Panc1 (cell line): Measurements from ENCODE around the gene THRAP3. TPM values are rescaled to one million over a fixed set of nuclear protein-coding genes. Genes with fewer than 3 reads are reported as not detected.

ENCODE experiments used
- ATAC-seq: fragments of 200-7000 bp; cut with Tn5 transposase; 2 replicates; pipeline ENCODE4 v1.9.1; 2020; ENCODE audit warnings: mild to moderate bottlenecking, moderate library complexity
- BruUV-seq: library from RNA; stranded (reverse); fragments of 400-500 nt; replicated peaks from 2 replicates; lab custom pipeline; 2021; lab: Mats Ljungman, UMichigan
- CTCF ChIA-PET: fragments of 300-600 bp; sonication (Branson Sonifier 250); formaldehyde crosslinking; loops from one replicate; lab custom pipeline; 2022; ENCODE audit warnings: antibody characterized with exemption; lab: Charles Lee
- POLR2A ChIA-PET: fragments of 300-600 bp; sonication (Branson Sonifier 250); formaldehyde crosslinking; loops from one replicate; lab custom pipeline; 2022; ENCODE audit warnings: antibody characterized with exemption; lab: Charles Lee
- DNase-seq: peaks from one replicate; pipeline ENCODE4 v3.0.0-alpha.2; 2010; ENCODE audit warnings: low read depth, low spot score
- H3K27ac ChIP-seq: 2 replicates; pipeline ENCODE4 v1.5.1; 2011; ENCODE audit warnings: mild to moderate bottlenecking, low read length, inconsistent platforms
- H3K27me3 ChIP-seq: fragments of 200-500 bp; sonication (Bioruptor generic); 2 replicates; pipeline ENCODE4 v1.6.0; 2014; ENCODE audit warnings: low read length, inconsistent platforms; ENCODE audit not compliant: control insufficient read depth, insufficient read depth
- H3K36me3 ChIP-seq: fragments of 200-500 bp; sonication (Bioruptor generic); 2 replicates; pipeline ENCODE4 v1.5.1; 2014; ENCODE audit warnings: inconsistent platforms, mild to moderate bottlenecking, low read length, moderate library complexity; ENCODE audit not compliant: control insufficient read depth, insufficient read depth
- H3K4me1 ChIP-seq: 2 replicates; pipeline ENCODE4 v1.5.1; 2011; ENCODE audit warnings: inconsistent platforms, mild to moderate bottlenecking, low read length, moderate library complexity; ENCODE audit not compliant: control insufficient read depth, insufficient read depth
- H3K4me3 ChIP-seq, 2 experiments: 2 replicates each; pipeline ENCODE4 v1.5.1; 2011 to 2012; ENCODE audit warnings: low read depth in 2 of 2, low read length in 2 of 2, mild to moderate bottlenecking in 2 of 2, inconsistent platforms in 1 of 2, moderate library complexity in 1 of 2
- H3K9me3 ChIP-seq: fragments of 200-500 bp; sonication (Bioruptor generic); 2 replicates; pipeline ENCODE4 v1.5.1; 2014; ENCODE audit warnings: low read depth, mild to moderate bottlenecking, inconsistent platforms, low read length, moderate library complexity; ENCODE audit not compliant: control insufficient read depth, insufficient read depth
- CTCF ChIP-seq: fragments of 450-650 bp; IDR thresholded peaks from 2 replicates; pipeline ENCODE4 v1.5.1; 2017; ENCODE audit warnings: mild to moderate bottlenecking
- POLR2AphosphoS5 ChIP-seq: IDR thresholded peaks from 2 replicates; pipeline ENCODE4 v1.6.1; 2012; ENCODE audit warnings: mild to moderate bottlenecking, low read depth, low read length, moderate library complexity
- SIN3A ChIP-seq: IDR thresholded peaks from 2 replicates; pipeline ENCODE4 v1.6.1; 2012; ENCODE audit warnings: low read depth, mild to moderate bottlenecking, low read length, moderate library complexity, borderline replicate concordance; ENCODE audit not compliant: insufficient read depth
- TCF7L2 ChIP-seq: IDR thresholded peaks from 2 replicates; pipeline ENCODE4 v1.6.1; 2011; ENCODE audit warnings: mild to moderate bottlenecking, low read depth, low read length, inconsistent platforms
- in situ Hi-C: cut with HindIII; loops from 2 replicates; pipeline ENCODE4 v1.10.0; 2016; ENCODE audit warnings: low sequenced_read_pairs, low pct_unique_long_range_greater_than_20kb
- intact Hi-C: fragments of 100-400 bp; cut with micrococcal nuclease; formaldehyde crosslinking; loops from one replicate; pipeline ENCODE4 v1.10.0; 2022; ENCODE audit not compliant: unreplicated experiment
- total RNA-seq: library from RNA; stranded (reverse); gene quantifications from one replicate; pipeline ENCODE4 v1.2.1, GENCODE V29; 2021; ENCODE audit not compliant: unreplicated experiment
- TF ChIP-seq, protein P1 (sequence below), 2 experiments: IDR thresholded peaks; 2 replicates each; pipeline ENCODE4 v1.6.1; 2011 to 2012; ENCODE audit warnings: low read depth in 2 of 2, control low read depth in 1 of 2, low read length in 1 of 2, mild to moderate bottlenecking in 1 of 2, moderate library complexity in 1 of 2; ENCODE audit not compliant: insufficient read depth in 1 of 2

The THRAP3 gene
- total RNA-seq, 1 experiment from 2014 or later: 114 TPM

DNA sequence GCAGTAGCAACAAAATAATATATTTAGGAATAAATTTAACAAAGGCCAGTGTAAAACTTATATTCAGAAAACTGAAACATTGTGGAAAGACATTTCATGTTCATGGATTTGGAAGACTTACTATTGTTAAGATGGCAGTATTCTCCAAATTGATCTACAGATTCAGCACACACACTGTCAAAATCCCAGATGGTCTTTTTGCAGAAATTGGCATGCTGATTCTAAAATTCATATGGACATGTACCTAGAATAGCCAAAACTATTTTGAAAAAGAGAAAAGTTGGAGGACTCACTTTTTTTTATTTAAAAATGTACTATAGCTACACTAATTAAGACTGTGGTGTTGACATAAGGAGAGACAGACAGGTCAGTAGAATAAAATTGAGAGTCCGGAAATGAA lies 50.0 kb downstream of the THRAP3 start:
- no peaks in the 10 kb centered on the region for H3K9me3 ChIP-seq
- ChIA-PET POLR2A (interaction anchor here (0.6 kb wide), 2 partner anchors 14 to 47 kb away, joined by 3 to 19 read pairs; no protein-coding TSS in a partner anchor), CTCF (no interaction called here)
- intact Hi-C loops (no loop called here), in situ Hi-C loops (no loop called here)
- H3K36me3 ChIP-seq: peaks cover 5% of the 10 kb centered on the region; the same call in 1 of the 2 replicates
- BruUV-seq: TSS peak; percentile 52
- no peak overlapping the region for H3K4me3 ChIP-seq
- DNase-seq (no peak), ATAC-seq (no peak)
- no peaks in the 10 kb centered on the region for H3K27me3 ChIP-seq
- TF ChIP-seq, protein P1, sequence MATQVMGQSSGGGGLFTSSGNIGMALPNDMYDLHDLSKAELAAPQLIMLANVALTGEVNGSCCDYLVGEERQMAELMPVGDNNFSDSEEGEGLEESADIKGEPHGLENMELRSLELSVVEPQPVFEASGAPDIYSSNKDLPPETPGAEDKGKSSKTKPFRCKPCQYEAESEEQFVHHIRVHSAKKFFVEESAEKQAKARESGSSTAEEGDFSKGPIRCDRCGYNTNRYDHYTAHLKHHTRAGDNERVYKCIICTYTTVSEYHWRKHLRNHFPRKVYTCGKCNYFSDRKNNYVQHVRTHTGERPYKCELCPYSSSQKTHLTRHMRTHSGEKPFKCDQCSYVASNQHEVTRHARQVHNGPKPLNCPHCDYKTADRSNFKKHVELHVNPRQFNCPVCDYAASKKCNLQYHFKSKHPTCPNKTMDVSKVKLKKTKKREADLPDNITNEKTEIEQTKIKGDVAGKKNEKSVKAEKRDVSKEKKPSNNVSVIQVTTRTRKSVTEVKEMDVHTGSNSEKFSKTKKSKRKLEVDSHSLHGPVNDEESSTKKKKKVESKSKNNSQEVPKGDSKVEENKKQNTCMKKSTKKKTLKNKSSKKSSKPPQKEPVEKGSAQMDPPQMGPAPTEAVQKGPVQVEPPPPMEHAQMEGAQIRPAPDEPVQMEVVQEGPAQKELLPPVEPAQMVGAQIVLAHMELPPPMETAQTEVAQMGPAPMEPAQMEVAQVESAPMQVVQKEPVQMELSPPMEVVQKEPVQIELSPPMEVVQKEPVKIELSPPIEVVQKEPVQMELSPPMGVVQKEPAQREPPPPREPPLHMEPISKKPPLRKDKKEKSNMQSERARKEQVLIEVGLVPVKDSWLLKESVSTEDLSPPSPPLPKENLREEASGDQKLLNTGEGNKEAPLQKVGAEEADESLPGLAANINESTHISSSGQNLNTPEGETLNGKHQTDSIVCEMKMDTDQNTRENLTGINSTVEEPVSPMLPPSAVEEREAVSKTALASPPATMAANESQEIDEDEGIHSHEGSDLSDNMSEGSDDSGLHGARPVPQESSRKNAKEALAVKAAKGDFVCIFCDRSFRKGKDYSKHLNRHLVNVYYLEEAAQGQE (IDR thresholded peaks at IDR 0.05; ENCODE audit: insufficient read depth in 1 of 2, low read depth in 2 of 2, low read length in 1 of 2): no peak
- TF ChIP-seq SIN3A: no peak
- TF ChIP-seq POLR2AphosphoS5: no peak
- no peak for TF ChIP-seq TCF7L2
- no peak for TF ChIP-seq CTCF
- no peaks in the 10 kb centered on the region for H3K4me1 ChIP-seq
- H3K27ac ChIP-seq: no peak overlapping the region

GRCh38 chr1:36276688-36277087 lies 52.4 kb downstream of the THRAP3 start:
- ChIA-PET CTCF (no interaction called here), POLR2A (interaction anchor here (0.6 kb wide), 1 partner anchor 19 kb away, joined by 6 read pairs; no protein-coding TSS in a partner anchor)
- Histone ChIP-seq H3K4me3 (no peak overlapping the region), H3K27ac (no peak overlapping the region), H3K36me3 (0 out of 2 replicates have a peak, but pooled peaks cover 2% of the 10 kb centered on the region), H3K9me3 (no peaks in the 10 kb centered on the region), H3K27me3 (no peaks in the 10 kb centered on the region), H3K4me1 (no peaks in the 10 kb centered on the region)
- intact Hi-C loops: no loop called here
- no peak for DNase-seq
- ATAC-seq: no peak
- TF ChIP-seq, protein P1 (IDR thresholded peaks at IDR 0.05; ENCODE audit: insufficient read depth in 1 of 2, low read depth in 2 of 2, low read length in 1 of 2): no peak
- TF ChIP-seq POLR2AphosphoS5 (no peak), SIN3A (no peak), TCF7L2 (no peak), CTCF (no peak)
- no TSS peak for BruUV-seq
- in situ Hi-C loops: no loop called here
